GM23248 (cell line): ENCODE measurements around the gene NCOA3. TPM values are rescaled to one million over a fixed set of nuclear protein-coding genes. Genes with fewer than 3 reads are reported as not detected.

Source experiments
- DNase-seq: peaks from one replicate; pipeline ENCODE4 v3.0.0-alpha.2; 2015
- H2AFZ ChIP-seq: fragments of 200-600 bp; sonication (generic); 2 replicates; pipeline ENCODE4 v1.6.1; 2016; ENCODE audit warnings: antibody characterized with exemption
- H3F3A ChIP-seq: fragments of 200-600 bp; sonication (generic); 2 replicates; pipeline ENCODE4 v1.6.1; 2016; ENCODE audit warnings: mild to moderate bottlenecking, antibody characterized with exemption, mixed run types; ENCODE audit not compliant: insufficient read depth
- H3K27ac ChIP-seq: fragments of 200-600 bp; sonication (generic); 2 replicates; pipeline ENCODE4 v1.5.1; 2016; ENCODE audit warnings: mild to moderate bottlenecking
- H3K27me3 ChIP-seq: fragments of 200-600 bp; sonication (generic); replicated peaks from 2 replicates; pipeline ENCODE4 v1.6.1; 2016; ENCODE audit warnings: mild to moderate bottlenecking; ENCODE audit not compliant: insufficient read depth
- H3K36me3 ChIP-seq: fragments of 200-600 bp; sonication (generic); 2 replicates; pipeline ENCODE4 v1.6.1; 2016; ENCODE audit warnings: low read depth, mild to moderate bottlenecking
- H3K4me1 ChIP-seq: fragments of 200-600 bp; sonication (generic); 2 replicates; pipeline ENCODE4 v1.6.1; 2016; ENCODE audit warnings: mild to moderate bottlenecking; ENCODE audit not compliant: insufficient read depth
- H3K4me2 ChIP-seq: fragments of 200-600 bp; sonication (generic); one replicate; pipeline ENCODE4 v1.6.1; 2016; ENCODE audit warnings: mild to moderate bottlenecking; ENCODE audit not compliant: unreplicated experiment
- H3K4me3 ChIP-seq: fragments of 200-600 bp; sonication (generic); 2 replicates; pipeline ENCODE4 v1.5.1; 2016; ENCODE audit warnings: mild to moderate bottlenecking
- H3K79me2 ChIP-seq: fragments of 200-600 bp; sonication (generic); 2 replicates; pipeline ENCODE4 v1.6.1; 2016; ENCODE audit warnings: mild to moderate bottlenecking; ENCODE audit not compliant: insufficient read depth
- H3K9ac ChIP-seq: fragments of 200-600 bp; sonication (generic); 2 replicates; pipeline ENCODE4 v1.6.1; 2016; ENCODE audit warnings: mild to moderate bottlenecking
- H3K9me2 ChIP-seq: fragments of 200-600 bp; sonication (generic); 2 replicates; pipeline ENCODE4 v1.6.1; 2016; ENCODE audit warnings: mixed run types, mild to moderate bottlenecking, moderate library complexity; ENCODE audit not compliant: insufficient read depth
- H3K9me3 ChIP-seq: fragments of 200-600 bp; sonication (generic); one replicate; pipeline ENCODE4 v1.6.1; 2017; ENCODE audit warnings: low read depth
- H4K20me1 ChIP-seq: fragments of 200-600 bp; sonication (generic); 2 replicates; pipeline ENCODE4 v1.6.0; 2016; ENCODE audit not compliant: insufficient read depth
- EZH2 ChIP-seq: fragments of 200-600 bp; sonication (generic); IDR thresholded peaks from 2 replicates; pipeline ENCODE4 v1.6.1; 2018; ENCODE audit warnings: antibody characterized with exemption, mild to moderate bottlenecking; ENCODE audit not compliant: insufficient read depth, poor library complexity, severe bottlenecking
- EZH2phosphoT487 ChIP-seq: fragments of 200-600 bp; sonication (generic); IDR thresholded peaks from 2 replicates; pipeline ENCODE4 v1.6.1; 2018; ENCODE audit warnings: antibody characterized with exemption, moderate library complexity, mild to moderate bottlenecking, low read depth; ENCODE audit not compliant: insufficient read depth
- WGBS, 2 experiments: methylation state at CpG; one replicate each; pipeline ENCODE4 v1.1.6; 2015 to 2017; ENCODE audit warnings: low lambda C conversion rate in 2 of 2, low coverage in 1 of 2; ENCODE audit errors: missing lambda C conversion rate in 2 of 2; 5-methylcytosine and 5-hydroxymethylcytosine counted together
- in situ Hi-C: fragments of 300-500 bp; cut with MboI; formaldehyde crosslinking; loops from 2 replicates; pipeline ENCODE4 v1.15.0; 2020
- polyA plus RNA-seq: library from polyadenylated mRNA; unstranded; fragments of >200 nt; fragmentation: Nextera tagmentation; extraction: Ambion mirVana; gene quantifications from 2 replicates; pipeline ENCODE4 v1.2.1, GENCODE V29; 2016
- total RNA-seq: library from RNA; depleted of rRNA; stranded (reverse); fragments of >200 nt; shearing (Covaris generic); gene quantifications from 2 replicates; pipeline ENCODE4 v1.2.3, GENCODE V29; 2014

NCOA3 gene
- total and polyA plus RNA-seq, 2 experiments from 2014 or later: 19.5 to 36.6 TPM

DNA sequence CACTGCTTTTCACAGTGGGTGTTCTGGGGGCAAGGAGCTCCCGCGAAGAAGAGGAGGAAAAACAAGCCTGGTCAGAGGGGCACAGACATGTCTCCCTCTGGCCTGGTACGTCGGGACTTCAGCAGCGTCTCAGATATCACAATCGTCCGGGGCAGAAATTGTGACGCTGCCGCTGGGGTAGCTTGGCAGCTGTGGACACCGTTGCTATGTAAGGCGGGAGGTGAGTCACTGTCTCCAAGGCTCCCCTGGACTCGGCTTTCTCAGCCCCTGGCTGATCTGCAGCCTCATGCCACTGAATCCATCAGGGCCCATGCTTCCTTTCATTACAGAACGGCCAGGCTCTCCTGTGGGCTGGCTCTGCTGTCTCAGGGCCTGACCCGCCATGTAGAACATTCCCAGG lies 184.9 kb downstream of the NCOA3 start:
- WGBS, 2 experiments: 85 to 88% methylated on average over 14 of the region's 14 CpGs
- Histone ChIP-seq H3K4me2 (no peak overlapping the region), H2AFZ (no peak overlapping the region), H3K4me1 (no peaks in the 10 kb centered on the region), H3K36me3 (no peaks in the 10 kb centered on the region), H3K9ac (no peak overlapping the region), H3K4me3 (no peak overlapping the region), H3F3A (no peaks in the 10 kb centered on the region), H3K27ac (no peak overlapping the region), H3K9me3 (no peaks in the 10 kb centered on the region), H3K79me2 (no peaks in the 10 kb centered on the region), H3K27me3 (no peaks in the 10 kb centered on the region), H3K9me2 (no peaks in the 10 kb centered on the region), H4K20me1 (no peaks in the 10 kb centered on the region)
- no peak for DNase-seq
- in situ Hi-C loops: no loop called here
- TF ChIP-seq EZH2 (no peak), EZH2phosphoT487 (no peak)

DNA sequence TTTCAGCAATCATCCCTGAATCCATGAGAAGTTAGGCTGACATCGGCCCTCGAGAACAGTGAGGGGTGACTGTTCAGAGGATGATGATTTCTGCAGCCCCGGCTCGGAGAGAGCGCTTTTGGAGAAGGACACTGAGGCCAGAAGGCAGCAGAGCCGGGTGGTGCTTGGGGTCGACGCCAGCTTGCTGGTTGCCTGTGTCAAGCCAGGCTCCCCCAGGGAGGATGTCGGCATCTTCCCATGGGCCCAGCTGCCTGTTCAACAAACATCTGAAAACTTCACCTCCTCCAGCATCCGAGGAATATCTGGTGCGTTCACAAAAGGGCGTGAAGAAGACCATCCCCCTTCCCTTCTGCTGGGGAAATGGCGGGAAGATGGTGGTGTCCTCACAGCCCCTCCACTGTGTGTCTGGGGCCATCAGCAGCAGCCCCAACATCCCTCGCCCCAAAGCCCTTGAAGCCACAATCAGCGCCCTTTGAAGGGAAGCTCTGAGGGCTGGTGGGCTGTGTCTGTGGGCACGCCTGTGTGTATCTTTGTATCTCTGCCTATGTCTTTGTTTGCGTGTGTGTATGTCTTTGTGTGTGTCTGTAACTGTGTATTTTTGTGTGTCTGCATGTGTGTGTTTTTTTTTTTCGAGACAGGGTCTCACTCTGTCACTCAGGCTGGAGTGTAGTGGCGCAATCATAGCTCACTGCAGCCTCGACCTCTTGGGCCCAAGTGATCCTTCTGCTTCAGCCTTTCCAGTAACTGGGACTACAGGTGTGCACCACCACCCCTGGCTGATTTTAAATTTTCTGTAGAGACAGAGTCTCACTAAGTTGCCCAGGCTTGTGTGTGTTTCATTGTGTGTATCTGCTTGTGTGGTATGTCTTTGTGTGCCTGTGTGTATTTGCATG lies 185.7 kb downstream of the NCOA3 start:
- DNase-seq: no peak
- Histone ChIP-seq H3K9me3 (peaks cover 3% of the 10 kb centered on the region), H3F3A (no peaks in the 10 kb centered on the region), H3K36me3 (no peaks in the 10 kb centered on the region), H3K27ac (no peak overlapping the region), H3K79me2 (no peaks in the 10 kb centered on the region), H3K27me3 (no peaks in the 10 kb centered on the region), H2AFZ (no peak overlapping the region), H3K9me2 (no peaks in the 10 kb centered on the region), H3K4me2 (no peak overlapping the region), H3K4me3 (no peak overlapping the region), H3K9ac (no peak overlapping the region), H4K20me1 (no peaks in the 10 kb centered on the region), H3K4me1 (no peaks in the 10 kb centered on the region)
- TF ChIP-seq EZH2phosphoT487 (no peak), EZH2 (no peak)
- WGBS, 2 experiments: 78% methylated on average over 20 of the region's 20 CpGs
- in situ Hi-C loops: no loop called here

DNA sequence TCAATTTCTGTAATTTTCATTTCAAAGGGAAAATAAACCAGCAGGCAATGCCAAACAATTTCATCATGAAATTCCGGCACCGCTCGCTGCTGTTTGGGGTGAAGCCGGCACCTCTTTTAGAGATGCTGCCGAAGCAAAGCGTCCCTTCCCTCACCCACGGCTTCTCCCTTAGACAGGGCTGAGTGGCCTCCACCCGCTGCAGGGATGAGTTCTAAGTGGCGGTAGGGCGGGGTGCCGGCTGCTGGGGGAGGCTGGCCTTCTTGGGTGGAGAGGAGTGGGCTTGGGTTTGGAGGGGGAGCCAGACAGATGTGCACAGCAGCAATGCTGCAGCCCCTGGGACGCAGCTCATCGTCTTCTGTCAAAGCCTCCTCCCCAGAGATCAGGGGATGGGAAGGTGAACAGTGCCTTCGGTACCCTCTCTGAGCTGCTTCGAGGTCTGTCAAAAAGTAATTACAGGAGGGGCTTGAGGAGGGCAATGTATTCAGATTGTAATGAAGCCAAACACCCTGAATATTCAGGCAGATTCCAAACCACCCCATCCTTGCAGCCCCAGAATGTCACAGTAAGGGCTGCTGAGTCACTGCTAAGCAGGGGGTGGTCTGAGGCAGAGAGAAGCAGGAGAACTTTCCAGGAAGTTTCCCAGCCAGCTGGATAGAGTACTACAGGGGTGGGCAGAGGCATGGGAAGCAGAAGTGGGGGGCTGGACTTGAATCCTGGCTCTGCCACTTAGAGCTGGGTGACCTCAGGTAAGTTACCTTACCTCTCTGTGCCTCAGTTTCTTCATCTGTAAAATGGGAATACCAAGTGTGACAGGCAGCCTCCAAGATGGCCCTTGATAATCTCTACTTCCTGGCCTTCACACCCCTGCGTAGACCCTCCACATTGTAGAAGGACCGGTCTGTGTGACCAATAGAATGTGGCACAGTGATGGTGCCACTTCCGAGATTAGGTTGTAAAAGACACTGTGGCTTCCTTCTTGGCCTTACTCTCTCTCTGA lies 187.0 kb downstream of the NCOA3 start:
- H2AFZ ChIP-seq: no peak overlapping the region
- H4K20me1 ChIP-seq: no peaks in the 10 kb centered on the region

DNA sequence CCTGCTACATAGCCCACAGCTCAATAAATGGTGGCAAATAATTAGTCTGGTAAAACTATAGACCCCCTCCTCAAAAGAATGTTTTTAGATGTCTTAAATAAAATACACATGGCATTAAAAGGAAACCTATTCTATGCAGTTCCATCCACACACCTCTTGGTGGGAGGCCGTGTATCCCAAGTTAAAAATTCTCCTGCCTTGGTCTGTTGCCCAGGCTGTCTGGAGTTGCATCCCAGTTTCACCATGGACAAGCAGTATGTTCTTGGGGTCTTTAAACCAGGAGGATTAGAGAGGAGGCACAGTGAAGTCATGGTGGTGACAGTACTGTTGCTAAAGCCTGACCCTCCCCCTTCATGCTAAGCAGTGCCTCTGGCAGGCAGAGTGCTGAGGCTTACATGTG lies 188.0 kb downstream of the NCOA3 start:
- no peak overlapping the region for H3K4me3 ChIP-seq
- no peaks in the 10 kb centered on the region for H3F3A ChIP-seq
- H4K20me1 ChIP-seq: no peaks in the 10 kb centered on the region
- no peaks in the 10 kb centered on the region for H3K36me3 ChIP-seq
- no peak overlapping the region for H2AFZ ChIP-seq
- in situ Hi-C loops: no loop called here
- no peak for DNase-seq
- H3K27ac ChIP-seq: no peak overlapping the region
- no peaks in the 10 kb centered on the region for H3K9me2 ChIP-seq
- no peak overlapping the region for H3K4me2 ChIP-seq
- H3K79me2 ChIP-seq: no peaks in the 10 kb centered on the region
- peaks cover 9% of the 10 kb centered on the region for H3K9me3 ChIP-seq
- H3K4me1 ChIP-seq: no peaks in the 10 kb centered on the region
- H3K27me3 ChIP-seq: no peaks in the 10 kb centered on the region
- no peak overlapping the region for H3K9ac ChIP-seq
- WGBS, 2 experiments: 46 to 57% methylated on average over 1 of the region's 1 CpG
- no peak for TF ChIP-seq EZH2
- no peak for TF ChIP-seq EZH2phosphoT487

More for the DNA sequence above, 187.0 kb downstream of the NCOA3 start:
- H3F3A ChIP-seq: no peaks in the 10 kb centered on the region
- no peak overlapping the region for H3K9ac ChIP-seq
- no peak overlapping the region for H3K4me3 ChIP-seq
- H3K36me3 ChIP-seq: no peaks in the 10 kb centered on the region
- peaks cover 9% of the 10 kb centered on the region for H3K9me3 ChIP-seq
- H3K79me2 ChIP-seq: no peaks in the 10 kb centered on the region
- 66 to 77% methylated on average over 17 to 18 of the region's 18 CpGs for WGBS, 2 experiments
- H3K27me3 ChIP-seq: no peaks in the 10 kb centered on the region
- in situ Hi-C loops: no loop called here
- H3K4me1 ChIP-seq: no peaks in the 10 kb centered on the region
- DNase-seq: no peak
- no peak for TF ChIP-seq EZH2phosphoT487
- TF ChIP-seq EZH2: no peak
- H3K27ac ChIP-seq: no peak overlapping the region
- H3K9me2 ChIP-seq: no peaks in the 10 kb centered on the region
- no peak overlapping the region for H3K4me2 ChIP-seq
